HG03135 (cell line): ENCODE data around the gene MSL1.

ENCODE experiments used
- ATAC-seq: cut with Tn5 transposase; IDR thresholded peaks from one replicate; pipeline ENCODE4 v1.9.1; 2021; ENCODE audit warnings: mild to moderate bottlenecking, moderate library complexity; ENCODE audit not compliant: unreplicated experiment

Gene MSL1

GRCh38 chr17:40091691-40092397, 29.9 kb upstream of the MSL1 start:
- ATAC-seq: no peak

- ATAC-seq: no peak
These were observed 29.2 kb upstream of the MSL1 start for GRCh38 chr17:40092581-40092980.

GRCh38 chr17:40093005-40093579, 28.7 kb upstream of the MSL1 start:
- ATAC-seq: no peak

- ATAC-seq: no peak
These were observed 28.1 kb upstream of the MSL1 start for GRCh38 chr17:40093580-40094201.

- ATAC-seq: no peak
These were observed 26.9 kb upstream of the MSL1 start for GRCh38 chr17:40094874-40095273.

- no peak for ATAC-seq
These were observed 26.3 kb upstream of the MSL1 start for GRCh38 chr17:40095351-40095943.

- ATAC-seq: peak; percentile 53
These were observed 25.6 kb upstream of the MSL1 start for GRCh38 chr17:40095944-40096791.

GRCh38 chr17:40097087-40097486, 24.7 kb upstream of the MSL1 start:
- ATAC-seq: no peak

GRCh38 chr17:40097931-40098845, 23.6 kb upstream of the MSL1 start:
- no peak for ATAC-seq

- ATAC-seq: peak; percentile 56
These were observed 22.7 kb upstream of the MSL1 start for GRCh38 chr17:40098846-40099618.

- ATAC-seq: no peak
These were observed 22.0 kb upstream of the MSL1 start for GRCh38 chr17:40099619-40100418.

- no peak for ATAC-seq
These were observed 21.4 kb upstream of the MSL1 start, which contains the start of gene NR1D1 for GRCh38 chr17:40100419-40100668. Gene NR1D1, minus strand, starts transcription at chr17:40100589. Its CDS starts 495 bp downstream, at chr17:40100094.

- ATAC-seq: no peak
These were observed 21.0 kb upstream of the MSL1 start for GRCh38 chr17:40100669-40101366.

- ATAC-seq: no peak
These were observed 20.2 kb upstream of the MSL1 start for GRCh38 chr17:40101367-40102210.

GRCh38 chr17:40103071-40103661, 18.6 kb upstream of the MSL1 start:
- ATAC-seq: no peak

- ATAC-seq: no peak
These were observed 18.1 kb upstream of the MSL1 start for GRCh38 chr17:40103688-40104087.
